ENCODE results near the gene TMEFF1.

- TF ChIP-seq POLR2A (IDR thresholded peaks at IDR 0.05; ENCODE audit: low read depth, low read length) (no peak), ESRRA (IDR thresholded peaks at IDR 0.05; ENCODE audit: low read length) (no peak)
These were observed 84.1 kb downstream of the TMEFF1 start for GRCh38 chr9:100557053-100557452.

All from GM12878 (cell line).